HuH-7.5 (cell line): ENCODE data around the gene PHACTR3.

ENCODE experiments used
- DNase-seq: peaks from one replicate; pipeline ENCODE4 v3.0.0; 2011; ENCODE audit warnings: low spot score

Gene PHACTR3

DNA sequence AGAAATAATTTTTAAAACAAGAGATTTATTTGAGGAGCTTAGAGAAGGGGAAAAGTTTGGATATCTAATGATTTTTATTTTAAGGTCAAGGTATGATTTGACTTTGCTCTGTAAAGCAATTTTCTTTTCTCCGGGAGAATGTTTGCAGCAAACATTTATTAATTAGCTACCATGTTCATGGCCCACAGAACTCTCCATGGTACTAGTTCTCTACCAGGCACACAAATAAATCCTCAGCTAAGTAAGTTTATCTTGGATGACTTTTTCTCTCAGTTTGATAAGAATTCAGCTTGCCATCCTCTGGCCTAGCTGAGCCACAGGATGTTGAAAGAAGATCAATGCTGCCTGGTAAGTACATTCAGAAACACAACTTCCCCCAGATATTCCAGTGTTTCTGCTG is 94.3 kb downstream of the PHACTR3 start:
- DNase-seq: no peak

DNA sequence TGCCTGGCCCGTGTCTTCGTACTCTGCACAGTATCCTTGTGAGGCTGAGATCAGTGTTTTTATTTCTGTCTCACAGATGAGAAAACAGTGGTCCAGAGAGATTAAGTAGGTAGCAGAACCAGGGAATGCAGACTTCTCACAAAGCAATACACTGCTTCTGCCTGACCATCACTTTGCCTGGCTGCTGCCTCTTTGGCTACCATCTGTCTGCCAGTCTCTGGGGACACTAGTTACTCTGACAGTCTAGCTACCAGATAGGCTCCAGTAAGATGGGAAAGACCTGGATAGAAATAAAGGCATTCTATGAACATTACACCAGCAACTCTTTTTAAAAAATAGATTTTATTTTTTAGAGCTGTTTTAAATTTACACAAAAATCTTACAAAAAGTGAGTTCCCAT is 96.9 kb downstream of the PHACTR3 start:
- no peak for DNase-seq

DNA sequence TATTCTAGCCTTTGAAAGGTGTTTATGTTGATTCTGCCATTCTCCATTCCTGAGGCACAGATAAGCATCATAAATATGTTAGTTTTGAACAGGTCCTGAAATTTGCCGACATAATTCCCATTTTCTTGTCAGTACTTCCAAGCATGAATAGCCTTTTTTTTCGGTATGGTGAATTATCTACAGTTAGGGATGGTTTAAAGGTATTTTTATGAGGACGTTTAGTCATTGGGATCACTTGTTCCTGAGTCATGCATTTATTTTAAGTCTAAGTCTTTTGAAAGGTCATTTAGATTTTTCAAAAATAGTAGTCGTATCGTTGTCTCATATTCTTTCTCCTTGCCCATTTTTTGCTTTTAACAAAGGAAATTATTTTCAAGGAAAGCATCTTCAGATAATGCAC is 98.7 kb downstream of the PHACTR3 start:
- no peak for DNase-seq

DNA sequence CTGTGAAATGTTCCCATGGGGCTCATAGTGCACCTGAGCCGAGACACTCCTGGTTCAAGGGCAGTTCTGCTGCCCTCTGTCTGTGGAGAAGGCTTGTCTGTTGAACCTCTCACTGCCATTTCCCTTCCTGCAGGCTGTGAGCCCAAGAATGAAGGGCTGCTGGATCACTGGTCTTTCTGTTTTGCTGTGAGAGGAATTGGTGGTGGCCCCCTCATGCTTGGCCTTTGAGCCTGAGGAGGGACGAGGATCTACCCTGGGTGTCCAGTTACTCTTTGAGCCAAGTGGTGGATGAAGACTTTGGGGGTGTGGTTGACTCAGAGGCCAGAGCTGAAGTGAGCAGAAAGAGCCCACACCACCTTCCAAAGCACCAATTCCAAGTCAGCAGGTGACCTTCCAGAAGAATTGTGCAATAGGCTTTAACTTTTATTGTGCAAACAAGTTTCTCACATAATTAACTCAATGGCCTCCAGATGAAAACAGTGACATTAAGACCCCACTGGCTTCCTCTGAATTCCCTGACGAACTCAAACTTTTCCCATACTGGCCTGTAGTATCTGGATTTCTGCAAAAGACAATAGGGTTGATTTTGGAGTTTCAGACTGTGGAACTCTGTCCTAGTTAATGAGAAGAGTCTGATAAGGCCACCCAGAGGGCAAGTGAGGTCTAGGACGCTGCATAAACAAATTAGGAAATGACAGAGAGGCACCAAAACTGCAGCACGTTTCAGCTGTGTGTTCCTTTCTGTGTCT is 101.5 kb downstream of the PHACTR3 start:
- DNase-seq: no peak

DNA sequence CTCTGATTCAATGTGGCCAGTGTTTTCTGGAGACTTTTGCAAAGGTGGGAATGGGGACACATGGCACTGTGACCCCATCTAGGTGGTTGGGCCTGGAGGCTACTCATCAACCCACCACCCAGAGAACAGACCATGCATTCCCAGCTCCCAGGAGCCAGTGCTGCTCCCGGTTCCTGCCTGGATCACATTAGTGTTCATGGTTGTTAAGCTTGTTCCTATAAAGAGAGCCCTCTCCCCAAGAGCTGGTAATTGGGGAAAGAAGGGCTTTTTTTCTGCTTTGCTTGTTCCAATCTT is 102.0 kb downstream of the PHACTR3 start:
- no peak for DNase-seq

DNA sequence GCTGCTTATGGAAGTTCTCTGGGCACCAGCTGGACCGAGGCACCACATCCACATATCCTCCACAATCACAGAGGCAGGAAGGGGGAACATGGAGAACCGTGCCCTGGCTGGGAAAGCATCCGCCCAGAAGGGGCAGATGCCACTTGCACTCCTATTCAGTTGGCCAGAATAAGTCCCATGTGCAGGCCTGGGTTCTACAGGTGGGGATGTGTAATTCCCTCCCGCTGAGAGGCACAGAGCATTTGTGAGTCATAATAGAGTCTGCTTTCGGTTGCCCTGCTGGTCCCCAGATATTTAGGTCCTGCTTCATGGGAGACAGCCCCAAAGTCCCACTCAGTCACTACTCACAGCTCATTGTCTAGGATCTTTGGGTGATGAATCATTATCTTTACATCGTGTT is 104.0 kb downstream of the PHACTR3 start:
- DNase-seq: no peak

DNA sequence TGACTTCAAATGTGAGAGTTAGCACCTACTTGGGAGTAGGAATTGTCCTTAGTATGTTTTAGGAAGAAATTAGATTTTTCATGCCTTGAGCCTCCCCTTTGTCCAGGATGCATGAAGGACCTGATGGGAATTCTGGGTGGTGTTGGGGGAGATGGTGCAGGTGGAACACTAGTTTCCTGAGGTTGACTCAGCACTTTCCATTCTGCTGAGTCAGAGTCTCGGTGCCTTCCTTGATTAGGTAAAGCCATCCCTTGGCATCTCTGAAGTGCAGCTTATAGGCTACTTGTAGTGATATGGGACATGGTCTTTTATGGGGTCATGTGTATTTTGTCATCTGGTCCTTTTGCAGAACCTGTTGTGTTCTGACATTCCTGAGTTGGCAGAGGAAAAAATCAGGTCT is 105.3 kb downstream of the PHACTR3 start:
- no peak for DNase-seq

DNA sequence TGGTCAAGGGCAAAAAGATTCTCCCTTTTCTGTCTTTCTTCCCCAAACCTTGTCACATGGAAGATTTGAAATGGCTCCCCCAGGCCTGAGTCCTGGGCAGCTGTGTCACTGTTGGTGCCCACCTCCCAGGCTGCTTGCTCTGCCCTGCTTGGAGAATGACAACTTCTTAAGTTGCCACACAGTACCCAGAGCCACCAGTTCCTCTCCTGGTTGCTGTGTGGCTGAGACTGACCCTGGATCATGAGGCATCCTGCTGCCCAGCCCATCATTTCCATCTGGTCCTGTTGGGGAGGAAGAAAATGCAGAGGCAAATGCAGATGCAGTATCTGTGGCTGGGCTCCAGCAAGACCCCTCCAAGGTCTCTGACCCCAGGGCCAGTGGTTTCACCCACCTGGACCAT is 113.7 kb downstream of the PHACTR3 start:
- DNase-seq: no peak

DNA sequence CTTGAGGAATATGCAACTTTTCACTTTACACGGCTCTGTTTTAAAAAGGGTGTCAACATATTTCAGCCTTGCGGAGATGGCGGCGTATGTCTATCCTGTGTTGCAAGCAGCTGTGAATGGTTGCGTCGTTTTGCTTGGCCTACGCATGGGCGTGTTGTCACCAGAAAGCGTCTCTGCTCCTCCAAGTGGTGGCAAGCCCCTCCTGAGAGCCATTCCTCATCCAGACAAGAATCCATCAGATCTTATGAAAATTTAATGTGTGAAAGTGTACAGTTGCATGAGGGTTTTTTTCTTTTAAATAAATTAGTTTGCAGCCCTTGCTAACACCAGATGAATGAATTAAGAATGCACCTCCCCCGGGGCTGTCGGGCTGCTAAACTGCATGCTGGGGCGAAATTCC is 114.4 kb downstream of the PHACTR3 start:
- no peak for DNase-seq

DNA sequence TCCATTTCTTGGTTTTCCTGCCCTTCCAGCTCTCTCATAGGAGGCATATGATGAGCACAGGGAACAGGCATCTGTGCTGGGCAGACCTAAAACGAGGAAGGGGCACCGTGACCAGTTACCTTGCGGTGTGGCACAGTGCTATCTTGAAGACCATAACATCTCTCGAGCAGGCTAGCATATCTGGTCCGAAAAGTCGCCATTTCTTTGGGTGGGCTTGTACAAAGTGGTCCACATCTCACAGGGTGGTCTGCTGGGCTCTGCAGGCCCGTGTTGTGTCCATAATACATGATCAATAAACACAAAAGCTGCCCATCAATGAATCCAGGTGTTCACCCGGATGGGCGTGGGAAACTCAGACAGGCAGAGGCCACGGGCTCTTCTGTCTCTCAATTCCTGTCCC is 115.7 kb downstream of the PHACTR3 start:
- DNase-seq: no peak

DNA sequence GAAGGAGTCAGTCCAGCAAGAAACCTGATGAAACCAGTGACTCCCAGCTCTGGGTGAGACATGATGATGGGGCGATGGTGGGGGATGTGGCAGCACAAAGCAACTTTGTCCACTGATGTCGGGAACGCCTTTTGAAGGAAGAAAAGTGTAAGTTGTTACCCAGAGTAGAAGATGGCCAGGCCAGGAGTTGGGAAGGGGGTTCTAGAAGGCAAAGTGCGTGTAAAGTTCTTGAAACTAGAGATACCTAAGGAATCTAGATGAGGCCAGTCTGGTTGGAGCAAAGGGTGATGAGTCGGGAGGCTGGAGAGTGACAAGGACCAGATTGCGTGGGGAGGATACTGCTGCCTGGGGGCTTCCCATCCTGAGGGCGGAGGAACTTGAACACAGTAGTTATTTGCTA is 117.0 kb downstream of the PHACTR3 start:
- DNase-seq: no peak

DNA sequence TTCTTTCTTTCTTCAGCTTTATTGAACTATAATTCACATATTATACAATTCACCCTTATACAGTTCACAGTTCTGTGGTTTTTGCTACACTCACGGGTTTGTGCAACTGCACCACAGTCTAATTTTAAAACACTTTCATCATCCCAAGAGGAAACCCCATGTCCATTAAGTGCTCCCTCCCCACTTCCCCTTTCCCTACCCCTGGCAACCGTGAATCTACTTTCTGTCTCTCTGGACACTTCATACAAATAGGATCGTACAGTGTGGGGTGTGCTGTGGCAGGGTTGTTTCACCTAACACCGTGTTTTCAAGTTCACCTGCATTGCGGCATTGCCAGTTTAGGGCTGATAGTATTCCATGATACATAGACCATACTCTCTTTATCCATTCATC is 118.8 kb downstream of the PHACTR3 start:
- DNase-seq: no peak

DNA sequence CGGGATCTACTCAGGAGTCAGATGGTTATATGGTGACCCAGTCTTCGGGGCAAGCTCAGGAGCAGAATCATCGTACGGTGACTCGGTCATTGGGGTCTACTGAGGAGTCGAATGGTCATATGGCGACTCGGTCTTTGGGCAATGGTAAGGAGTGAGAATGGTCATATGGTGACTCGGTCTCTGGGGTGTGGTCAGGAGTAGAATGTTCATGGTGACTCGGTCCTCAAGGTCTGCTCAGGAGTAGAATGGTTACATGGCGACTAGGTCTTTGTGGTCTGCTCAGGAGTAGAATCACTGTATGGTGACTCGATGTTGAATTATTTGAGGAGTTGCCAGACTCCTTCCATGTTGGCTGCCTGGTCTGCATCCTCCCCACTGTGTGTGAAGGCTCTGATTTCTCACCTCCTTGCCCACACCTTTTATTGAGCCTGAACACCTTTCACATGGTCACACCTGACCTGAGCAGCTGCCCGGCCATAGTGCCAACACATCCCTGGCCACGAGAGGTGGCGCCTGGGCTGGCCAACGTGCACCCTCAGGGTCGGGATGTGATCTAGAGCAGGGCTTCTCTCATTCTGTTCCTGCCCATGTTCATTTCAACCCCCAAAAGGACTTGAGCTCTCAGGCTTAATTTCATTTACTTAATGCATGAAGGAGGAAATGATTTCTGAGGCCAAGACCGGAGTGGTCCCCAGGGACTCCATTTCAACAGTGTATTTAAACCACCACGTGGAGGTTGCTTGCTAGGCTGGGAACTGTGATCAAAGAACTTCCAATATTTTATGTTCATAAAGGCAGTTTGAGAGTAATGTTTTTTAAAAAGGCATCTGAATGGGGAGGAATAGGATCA is 119.5 kb downstream of the PHACTR3 start:
- no peak for DNase-seq

DNA sequence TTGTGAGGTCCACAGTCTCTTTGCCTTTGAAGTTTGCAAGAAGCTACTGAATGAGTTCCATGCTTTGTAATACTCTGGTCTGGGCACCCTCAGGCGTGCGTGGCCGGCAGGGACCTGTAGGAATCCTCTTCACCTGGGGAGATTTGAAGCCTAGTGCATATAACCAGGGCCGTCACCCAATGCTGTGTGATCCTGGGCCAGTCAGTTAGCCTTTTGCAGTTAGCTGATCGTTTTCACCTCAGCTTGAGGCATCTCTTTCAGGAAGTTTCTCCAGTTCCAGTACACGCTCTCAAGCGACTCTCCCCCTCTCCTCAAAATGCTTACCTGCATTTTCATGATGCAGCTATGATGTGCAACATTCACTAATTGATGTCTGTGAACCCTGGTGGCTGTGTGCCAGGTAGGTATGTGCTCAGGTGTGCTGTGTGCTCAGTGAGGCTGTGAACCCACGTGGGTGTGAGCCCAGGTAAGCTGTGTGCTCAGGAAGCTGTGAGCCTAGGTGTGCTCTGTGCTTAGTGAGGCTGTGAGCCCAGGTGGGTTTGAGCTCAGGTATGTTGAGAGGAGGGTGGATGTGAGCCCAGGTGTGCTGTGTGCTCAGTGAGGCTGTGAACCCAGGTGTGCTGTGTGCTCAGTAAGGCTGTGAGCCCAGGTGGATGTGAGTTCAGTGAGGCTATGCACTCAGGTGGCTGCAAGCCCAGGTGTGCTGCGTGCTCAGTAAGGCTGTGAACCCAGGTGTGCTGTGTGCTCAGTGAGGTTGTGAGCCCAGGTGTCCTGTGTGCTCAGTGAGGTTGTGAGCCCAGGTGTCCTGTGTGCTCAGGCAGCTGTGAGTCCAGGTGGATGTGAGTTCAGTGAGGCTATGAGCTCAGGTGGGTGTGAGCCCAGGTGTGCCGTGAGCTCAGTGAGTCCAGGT is 120.4 kb downstream of the PHACTR3 start:
- DNase-seq: no peak

DNA sequence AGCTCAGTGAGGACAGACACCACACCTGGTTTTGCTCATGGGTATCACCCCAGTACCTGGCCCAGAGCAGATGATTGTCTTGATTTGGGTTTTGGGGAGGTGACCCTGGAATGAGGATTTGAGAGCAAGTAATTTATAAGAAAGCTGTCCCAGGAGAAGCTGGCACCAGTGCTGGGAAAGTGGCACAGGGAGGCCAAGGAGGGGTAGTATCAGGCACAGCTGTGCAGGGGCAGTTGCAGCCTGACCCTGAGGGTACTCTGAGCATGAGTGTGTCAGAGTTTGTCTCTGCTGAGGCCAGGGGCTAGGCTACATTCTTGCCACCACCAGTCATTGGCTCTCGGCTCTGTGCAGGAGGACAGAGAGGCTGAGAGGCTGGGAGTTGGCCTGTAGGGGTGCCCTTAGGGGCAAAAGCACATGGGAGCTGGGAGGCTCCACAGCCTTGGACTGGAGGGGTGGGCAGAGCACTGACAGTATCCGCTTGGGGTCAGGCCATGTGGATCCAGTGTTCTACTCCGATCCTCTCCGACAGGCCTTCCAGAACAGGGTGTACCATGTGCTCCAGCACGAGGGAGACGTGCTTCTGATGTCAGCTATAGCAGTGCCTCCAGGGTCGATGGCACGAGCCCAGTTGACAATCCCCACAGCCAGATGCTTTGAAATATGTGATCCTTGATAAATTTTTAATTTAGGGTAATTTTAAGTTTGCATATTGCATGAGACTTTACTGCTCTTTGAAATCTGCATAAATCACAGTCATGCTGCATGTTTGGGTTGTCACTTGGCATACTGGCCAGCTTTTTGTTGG is 121.3 kb downstream of the PHACTR3 start:
- no peak for DNase-seq

DNA sequence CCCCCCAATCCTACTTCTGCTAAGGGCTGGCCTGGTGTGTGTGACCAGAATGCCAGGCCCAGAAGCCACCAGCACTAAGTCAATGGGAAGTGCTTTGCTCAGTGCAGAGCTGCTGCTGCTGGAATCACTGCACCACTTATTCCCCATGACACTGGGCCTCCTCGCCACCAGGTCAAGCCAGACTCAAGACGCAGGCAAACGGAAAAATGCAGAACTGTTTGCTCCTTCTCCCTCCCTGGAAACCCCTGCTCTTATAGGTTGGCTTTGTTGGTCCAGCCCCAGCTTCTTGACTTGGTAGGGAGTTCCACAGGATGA is 121.9 kb downstream of the PHACTR3 start:
- no peak for DNase-seq

DNA sequence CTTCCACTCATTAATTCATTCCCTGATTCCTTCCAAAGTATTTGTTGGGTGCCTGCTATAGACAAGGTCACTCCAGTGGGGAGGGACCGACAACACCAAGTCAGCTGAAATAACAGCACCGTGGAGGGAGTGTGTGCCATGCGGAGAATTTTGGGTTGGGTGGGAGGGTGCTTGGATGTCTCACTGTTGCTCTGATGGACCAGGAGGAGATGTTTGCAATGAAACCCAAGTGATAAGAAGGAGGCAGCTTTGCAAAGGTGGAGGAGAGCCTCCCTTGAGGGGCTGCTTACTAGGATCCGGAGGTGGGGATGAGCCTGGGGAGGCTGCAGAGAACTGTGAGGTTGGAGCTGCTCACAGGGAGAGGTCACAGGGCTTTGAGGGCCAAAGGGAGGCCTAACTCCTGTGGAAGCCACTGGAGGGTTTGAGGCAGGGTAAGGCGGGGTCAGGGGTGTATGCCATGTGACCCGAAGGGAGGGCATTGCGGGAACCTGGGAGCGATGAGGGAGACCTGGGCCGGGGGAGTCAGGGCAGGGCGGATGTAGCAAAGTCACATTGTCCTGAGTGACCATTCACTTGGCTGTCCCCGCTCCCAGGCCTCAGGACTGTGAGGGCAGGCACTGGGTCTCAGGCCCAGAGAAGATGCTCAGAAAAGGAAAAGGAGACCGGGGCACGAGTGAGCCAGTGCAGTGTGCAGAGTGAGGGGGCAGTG is 124.5 kb downstream of the PHACTR3 start:
- no peak for DNase-seq

DNA sequence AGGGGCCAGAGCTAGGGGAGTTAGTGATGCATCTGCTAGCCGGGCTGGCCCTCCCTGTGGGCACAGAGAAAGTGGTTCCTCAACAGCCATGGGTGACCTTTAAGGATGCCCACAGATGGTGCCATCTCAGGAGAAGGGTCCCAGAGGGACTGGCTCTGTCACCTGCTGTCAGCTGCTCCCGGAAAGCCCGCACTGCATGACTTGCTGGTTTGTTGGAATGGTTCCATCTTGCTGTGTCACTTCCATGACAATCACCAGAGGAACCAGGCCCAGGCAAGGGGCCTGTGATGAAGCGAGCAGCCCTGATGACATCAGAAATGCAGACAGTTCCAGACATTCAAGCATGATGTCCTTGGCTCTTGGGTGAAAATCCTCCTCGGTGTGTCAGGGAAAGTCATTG is 125.2 kb downstream of the PHACTR3 start:
- no peak for DNase-seq

DNA sequence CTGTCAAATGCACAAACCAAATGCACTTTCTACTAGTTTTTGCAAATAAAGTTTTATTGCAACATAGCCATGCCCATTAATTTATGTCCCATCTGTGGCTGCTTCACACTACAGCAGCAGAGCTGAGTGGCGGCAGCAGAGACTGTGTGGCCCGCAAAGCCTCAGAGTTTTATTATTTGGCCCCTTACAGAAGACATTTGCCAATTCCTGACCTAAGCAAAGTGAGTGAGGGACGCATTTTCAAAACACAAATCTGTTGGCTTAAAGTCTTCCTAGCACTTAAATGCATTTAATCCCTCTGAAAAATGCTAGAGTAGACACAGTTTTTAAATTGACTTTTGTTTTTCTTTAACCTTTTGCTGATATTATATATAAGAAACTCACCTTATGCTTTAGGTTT is 126.4 kb downstream of the PHACTR3 start:
- DNase-seq: no peak

DNA sequence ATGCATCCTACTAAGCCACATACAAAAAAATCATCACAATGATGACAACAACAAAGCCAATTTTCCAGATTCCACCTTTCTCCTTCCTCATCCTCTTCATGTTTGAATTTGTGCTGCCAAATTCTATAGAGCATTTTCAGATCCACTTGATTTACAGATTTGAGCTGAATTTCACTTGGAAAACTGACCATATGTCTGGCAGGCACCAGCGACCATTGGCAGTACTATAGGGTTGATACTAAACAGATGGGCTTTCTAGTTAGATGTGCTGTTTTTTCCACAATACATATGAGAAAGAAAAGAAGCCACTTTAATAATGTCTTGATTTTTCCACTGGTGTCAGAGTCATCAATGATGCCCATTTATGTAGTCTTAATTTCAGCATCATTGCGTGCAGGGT is 127.0 kb downstream of the PHACTR3 start:
- no peak for DNase-seq

DNA sequence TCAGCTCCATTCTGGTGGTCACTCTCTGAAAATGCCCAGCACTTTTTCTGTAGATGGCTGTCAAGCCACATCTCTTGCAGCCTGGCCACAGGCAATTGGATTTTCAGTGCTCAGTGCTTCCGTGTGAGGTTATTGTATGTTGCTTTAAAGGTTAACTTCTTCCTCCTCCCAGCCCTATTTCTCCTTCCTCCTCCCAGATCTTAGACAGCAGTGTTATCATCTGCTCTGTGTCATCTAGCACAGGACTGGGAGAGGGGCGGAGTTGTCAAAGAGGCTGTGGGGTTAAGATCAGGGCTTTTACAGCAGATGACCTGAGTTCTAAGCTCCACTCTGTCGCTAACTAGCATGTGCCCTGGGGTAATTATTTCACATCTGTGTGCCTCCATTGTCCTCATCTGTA is 129.0 kb downstream of the PHACTR3 start:
- DNase-seq: no peak

DNA sequence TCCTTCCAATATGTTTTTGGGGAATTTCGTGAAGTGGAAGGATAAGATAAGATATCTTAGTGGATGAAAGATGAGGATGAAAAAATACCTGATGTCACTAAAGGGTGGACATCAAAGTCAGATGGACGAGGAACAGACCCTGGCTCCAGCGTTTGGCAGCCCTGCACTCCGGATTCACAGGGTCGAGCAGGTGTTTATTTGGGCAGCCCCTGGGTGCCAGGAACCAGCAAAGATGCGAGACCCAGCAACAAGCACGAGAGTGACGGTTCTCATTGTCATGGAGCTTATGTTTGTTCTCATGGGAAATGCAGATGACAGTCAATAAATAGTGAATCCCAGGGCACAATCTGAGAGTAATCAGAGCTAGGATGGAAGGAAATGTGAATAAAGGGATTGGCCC is 131.1 kb downstream of the PHACTR3 start:
- DNase-seq: no peak
